K562 (cell line): Measurements from ENCODE around the gene GASK1A. TPM values are rescaled to one million over a fixed set of nuclear protein-coding genes. Genes with fewer than 3 reads are reported as not detected.

ENCODE experiments used
- ATAC-seq: fragments of 200-7000 bp; cut with Tn5 transposase; 3 replicates; pipeline ENCODE4 v1.9.1; 2020; ENCODE audit warnings: moderate library complexity
- BruUV-seq: library from RNA; stranded (reverse); fragments of 400-500 nt; replicated peaks from 2 replicates; lab custom pipeline; 2021; lab: Mats Ljungman, UMichigan
- CTCF ChIA-PET: fragments of 300-600 bp; formaldehyde crosslinking; extraction: SDS; loops from one replicate; lab custom pipeline; 2021; ENCODE audit warnings: low intra/inter-chr PET ratio; lab: Yijun Ruan, JAX
- POLR2A ChIA-PET: fragments of 300-600, 350-650 bp; sonication (Branson Sonifier 250); formaldehyde crosslinking; extraction: SDS; loops from one replicate; lab custom pipeline; 2021; ENCODE audit warnings: antibody characterized with exemption, inconsistent platforms; lab: Yijun Ruan, JAX
- DNase-seq, 4 experiments: peaks; one replicate each; pipeline versions ENCODE4 v3.0.0 to v3.0.0-alpha.2; 2011 to 2018; ENCODE audit warnings: low spot score in 3 of 4, mixed read lengths in 3 of 4; ENCODE audit errors: extremely low read depth in 1 of 4
- FAIRE-seq: peaks from 2 replicates; lab custom pipeline; 2011; peaks lifted over from hg19 to GRCh38; lab: Jason Lieb, UNC
- H2AFZ ChIP-seq: 2 replicates; pipeline ENCODE4 v1.6.0; 2011; ENCODE audit warnings: low read depth, low read length, control low read depth, inconsistent platforms
- H3K27ac ChIP-seq: fragments of 200-600 bp; 3 replicates; pipeline ENCODE4 v1.8.0; 2011; ENCODE audit warnings: low read depth, mild to moderate bottlenecking, control low read depth, inconsistent platforms, low read length, moderate library complexity, mixed read lengths; ENCODE audit errors: extremely low read depth
- H3K27me3 ChIP-seq, 2 experiments: fragments of 300-600 bp in 1 of 2; 2 replicates in 1 of 2; 3 replicates in 1 of 2; pipeline versions ENCODE4 v1.6.0 to v1.8.0; 2011; ENCODE audit warnings: inconsistent platforms in 2 of 2, low read length in 2 of 2, mild to moderate bottlenecking in 1 of 2, mixed read lengths in 1 of 2, moderate library complexity in 1 of 2; ENCODE audit not compliant: control insufficient read depth in 2 of 2, insufficient read depth in 2 of 2
- H3K36me3 ChIP-seq: fragments of 300-600 bp; 3 replicates; pipeline ENCODE4 v1.8.0; 2011; ENCODE audit warnings: mild to moderate bottlenecking, low read length, inconsistent platforms; ENCODE audit not compliant: control insufficient read depth, insufficient read depth
- H3K4me1 ChIP-seq, 2 experiments: fragments of 200-600 bp in 1 of 2; replicated peaks in 1 of 2; 2 replicates in 1 of 2; 3 replicates in 1 of 2; pipeline versions ENCODE4 v1.5.1 to v1.8.0; 2011; ENCODE audit warnings: inconsistent platforms in 2 of 2, low read length in 2 of 2, mild to moderate bottlenecking in 1 of 2, mixed read lengths in 1 of 2, moderate library complexity in 1 of 2; ENCODE audit not compliant: control insufficient read depth in 2 of 2, insufficient read depth in 2 of 2
- H3K4me2 ChIP-seq: 2 replicates; pipeline ENCODE4 v1.6.1; 2011; ENCODE audit warnings: low read length, control low read depth, inconsistent platforms, mixed read lengths; ENCODE audit not compliant: insufficient read depth
- H3K4me3 ChIP-seq: fragments of 200-600 bp; sonication (generic), shearing (Covaris generic); 2 replicates; pipeline ENCODE4 v1.5.1; 2016; ENCODE audit warnings: control low read depth, inconsistent platforms
- H3K79me2 ChIP-seq: fragments of 200-600 bp; 3 replicates; pipeline ENCODE4 v1.8.0; 2011; ENCODE audit warnings: low read length, inconsistent platforms; ENCODE audit not compliant: control insufficient read depth, insufficient read depth
- H3K9ac ChIP-seq, 2 experiments: 2 replicates each; pipeline versions ENCODE4 v1.6.0 to v1.6.1; 2011; ENCODE audit warnings: low read depth in 2 of 2, low read length in 2 of 2, control low read depth in 1 of 2, inconsistent platforms in 1 of 2, mild to moderate bottlenecking in 1 of 2, mixed read lengths in 1 of 2; ENCODE audit not compliant: insufficient read depth in 1 of 2
- H3K9me1 ChIP-seq: one replicate; pipeline ENCODE4 v1.6.0; 2011; ENCODE audit warnings: inconsistent platforms, mild to moderate bottlenecking, low read length, moderate library complexity; ENCODE audit not compliant: control insufficient read depth, insufficient read depth
- H3K9me3 ChIP-seq: replicated peaks from 2 replicates; pipeline ENCODE4 v1.5.1; 2011; ENCODE audit warnings: low read depth, low read length, inconsistent platforms; ENCODE audit not compliant: control insufficient read depth, insufficient read depth
- H4K20me1 ChIP-seq: replicated peaks from 2 replicates; pipeline ENCODE4 v1.6.1; 2011; ENCODE audit warnings: low read length, inconsistent platforms, mixed read lengths; ENCODE audit not compliant: control insufficient read depth, insufficient read depth
- ADNP ChIP-seq: fragments of 200-800 bp; sonication (Bioruptor generic); IDR thresholded peaks from 2 replicates; pipeline ENCODE4 v1.6.1; 2016; ENCODE audit warnings: missing genetic modification characterization, missing compliant biosample characterization
- ATF7 ChIP-seq: fragments of 450-650 bp; IDR thresholded peaks from 2 replicates; pipeline ENCODE4 v1.7.1; 2014; ENCODE audit warnings: mild to moderate bottlenecking, moderate library complexity
- EWSR1 ChIP-seq: fragments of 450-650 bp; IDR thresholded peaks from 2 replicates; pipeline ENCODE4 v1.6.1; 2018; ENCODE audit warnings: borderline replicate concordance, mild to moderate bottlenecking, low read depth, moderate library complexity; ENCODE audit not compliant: partially characterized antibody
- NFE2 ChIP-seq: IDR thresholded peaks from 2 replicates; pipeline ENCODE4 v1.6.1; 2014; ENCODE audit warnings: antibody characterized with exemption, low read depth
- POLR2AphosphoS2 ChIP-seq: IDR thresholded peaks from 2 replicates; pipeline ENCODE4 v1.6.1; 2012; ENCODE audit warnings: low read length, improper control_type of control experiment
- TAF15 ChIP-seq: fragments of 200-400 bp; formaldehyde crosslinking; IDR thresholded peaks from 2 replicates; pipeline ENCODE4 v1.6.1; 2017; ENCODE audit warnings: mild to moderate bottlenecking, low read depth, low read length, moderate library complexity
- THRAP3 ChIP-seq: fragments of 450-650 bp; IDR thresholded peaks from 2 replicates; pipeline ENCODE4 v1.6.1; 2016; ENCODE audit warnings: mild to moderate bottlenecking, inconsistent platforms, borderline replicate concordance
- ZBTB17 ChIP-seq: fragments of 450-650 bp; formaldehyde crosslinking; IDR thresholded peaks from 2 replicates; pipeline ENCODE4 v1.4.0; 2020; ENCODE audit warnings: mild to moderate bottlenecking
- ZNF217 ChIP-seq: sonication (generic); formaldehyde crosslinking; IDR thresholded peaks from 2 replicates; pipeline ENCODE4 v1.8.0; 2022; ENCODE audit warnings: mild to moderate bottlenecking, missing genetic modification reagents
- ZNF347 ChIP-seq: fragments of 450-650 bp; formaldehyde crosslinking; IDR thresholded peaks from 2 replicates; pipeline ENCODE4 v1.4.0; 2020; ENCODE audit warnings: low read depth, mild to moderate bottlenecking, moderate library complexity
- WGBS: fragments of 100-300 bp; shearing (Covaris generic); methylation state at CpG from one replicate; pipeline ENCODE4 v1.1.6; 2016; ENCODE audit warnings: low coverage, mixed read lengths; ENCODE audit not compliant: insufficient coverage; ENCODE audit errors: missing lambda C conversion rate; 5-methylcytosine and 5-hydroxymethylcytosine counted together
- in situ Hi-C: fragments of 300-500 bp; cut with MboI; formaldehyde crosslinking; loops from 4 replicates; pipeline ENCODE4 v1.15.0; 2018; ENCODE audit warnings: inconsistent platforms, mixed read lengths
- intact Hi-C: fragments of 100-400 bp; cut with micrococcal nuclease; formaldehyde crosslinking; loops from 2 replicates; pipeline ENCODE4 v1.14.2; 2022
- polyA plus RNA-seq, 8 experiments: library from polyadenylated mRNA; depleted of rRNA in 4 of 8; stranded (reverse) in 5 of 8; unstranded in 3 of 8; fragments of >200 nt; fragmentation: Nextera tagmentation in 2 of 8; fragmentation: Illumina TruSeq in 1 of 8; extraction: Ambion mirVana in 2 of 8; extraction: Trizol in 1 of 8; gene quantifications; 2 replicates each; pipeline versions ENCODE4 v1.2.1 to v1.2.3, GENCODE V29; 2011 to 2014; ENCODE audit warnings: inconsistent platforms in 1 of 8, missing spikeins in 1 of 8
- total RNA-seq, 7 experiments: library from RNA; depleted of rRNA in 6 of 7; stranded (reverse); fragments of >200 nt in 6 of 7; fragmentation: Illumina TruSeq in 2 of 7; extraction: Trizol in 2 of 7; gene quantifications; 2 replicates each; pipeline versions ENCODE4 v1.2.1 to v1.2.3, GENCODE V29; 2011 to 2021; ENCODE audit warnings: low replicate concordance in 1 of 7
- TF ChIP-seq, protein P1 (sequence below), 2 experiments: IDR thresholded peaks in 1 of 2; conservative IDR thresholded peaks in 1 of 2; 2 replicates each; pipeline ENCODE4 v1.6.1; 2016; ENCODE audit warnings: low read depth in 2 of 2, mild to moderate bottlenecking in 1 of 2, missing compliant biosample characterization in 1 of 2, missing genetic modification characterization in 1 of 2, moderate library complexity in 1 of 2
- TF ChIP-seq, protein P2 (sequence below), 2 experiments: fragments of 250-450 bp in 1 of 2; fragments of 450-650 bp in 1 of 2; sonication (Bioruptor Pico) in 1 of 2; IDR thresholded peaks; 2 replicates each; pipeline versions ENCODE4 v1.6.1 to v1.8.0; 2016 to 2021; ENCODE audit warnings: mild to moderate bottlenecking in 2 of 2, moderate library complexity in 2 of 2, missing compliant biosample characterization in 1 of 2, missing genetic modification characterization in 1 of 2
- TF ChIP-seq, protein P3 (sequence below): sonication (generic); formaldehyde crosslinking; IDR thresholded peaks from 2 replicates; pipeline ENCODE4 v1.8.1; 2023; ENCODE audit warnings: mild to moderate bottlenecking, missing genetic modification reagents
- TF ChIP-seq, protein P4 (sequence below): sonication (generic); formaldehyde crosslinking; IDR thresholded peaks from 2 replicates; pipeline ENCODE4 v1.8.0; 2022; ENCODE audit warnings: mild to moderate bottlenecking, missing genetic modification reagents, borderline replicate concordance
- TF ChIP-seq, protein P5 (sequence below): fragments of 250-450 bp; sonication (Bioruptor Pico); IDR thresholded peaks from 2 replicates; pipeline ENCODE4 v1.9.0; 2021; ENCODE audit warnings: mild to moderate bottlenecking

GASK1A gene
- total and polyA plus RNA-seq, 9 of the 15 experiments (the other 6 are each of a cell fraction or from before 2014, with no cell fraction given), result 0.04 to 0.11 (median 0.05) TPM; not detected in 5

DNA sequence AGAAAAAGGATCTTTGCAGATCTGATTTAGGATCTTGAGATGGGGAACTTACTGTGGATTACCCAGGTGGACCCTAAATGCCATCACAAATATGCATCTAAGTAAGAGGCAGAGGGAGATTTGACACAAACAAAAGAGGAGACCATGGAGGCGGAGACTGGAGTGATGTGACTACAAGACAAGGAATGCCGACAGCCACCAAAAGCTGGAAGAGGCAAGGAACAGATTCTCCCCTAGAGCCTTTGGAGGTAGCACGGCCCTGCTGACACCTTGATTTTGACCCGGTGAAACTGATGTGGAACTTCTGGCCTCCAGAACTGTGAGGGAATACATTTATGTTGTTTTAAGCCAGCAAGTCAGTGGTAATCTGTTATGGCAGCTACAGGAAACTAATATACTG, 44.0 kb downstream of the GASK1A start:
- no peaks in the 10 kb centered on the region for H3K9me1 ChIP-seq
- no peaks in the 10 kb centered on the region for H3K79me2 ChIP-seq
- no peaks in the 10 kb centered on the region for H3K36me3 ChIP-seq
- DNase-seq (no peak), ATAC-seq (no peak), FAIRE-seq (no peak)
- H3K4me3 ChIP-seq, result no peak overlapping the region
- H3K9ac ChIP-seq, result no peak overlapping the region
- H3K4me1 ChIP-seq, result no peaks in the 10 kb centered on the region
- 0% methylated on average over 4 of the region's 4 CpGs for WGBS
- no TSS peak for BruUV-seq
- H4K20me1 ChIP-seq, result 0 out of 2 replicates have a peak, but pooled peaks cover 4% of the 10 kb centered on the region
- H3K27me3 ChIP-seq, result peaks cover 20 to 22% of the 10 kb centered on the region in 2 experiments; a peak in 4 of 5 replicates
- ChIA-PET POLR2A (no interaction called here), CTCF (no interaction called here)
- no peak overlapping the region for H2AFZ ChIP-seq
- in situ Hi-C loops (no loop called here), intact Hi-C loops (no loop called here)
- H3K27ac ChIP-seq, result no peak overlapping the region
- H3K9me3 ChIP-seq, result no peaks in the 10 kb centered on the region
- H3K4me2 ChIP-seq, result no peak overlapping the region
- TF ChIP-seq ZNF347 (CRISPR knock-in tag) (no peak), ZNF217 (CRISPR knock-in tag) (no peak), TAF15 (no peak), EWSR1 (no peak), ATF7 (no peak), THRAP3 (no peak), NFE2 (no peak), ADNP (tag) (no peak), ZBTB17 (CRISPR knock-in tag) (no peak), POLR2AphosphoS2 (no peak)
- TF ChIP-seq, protein P1, sequence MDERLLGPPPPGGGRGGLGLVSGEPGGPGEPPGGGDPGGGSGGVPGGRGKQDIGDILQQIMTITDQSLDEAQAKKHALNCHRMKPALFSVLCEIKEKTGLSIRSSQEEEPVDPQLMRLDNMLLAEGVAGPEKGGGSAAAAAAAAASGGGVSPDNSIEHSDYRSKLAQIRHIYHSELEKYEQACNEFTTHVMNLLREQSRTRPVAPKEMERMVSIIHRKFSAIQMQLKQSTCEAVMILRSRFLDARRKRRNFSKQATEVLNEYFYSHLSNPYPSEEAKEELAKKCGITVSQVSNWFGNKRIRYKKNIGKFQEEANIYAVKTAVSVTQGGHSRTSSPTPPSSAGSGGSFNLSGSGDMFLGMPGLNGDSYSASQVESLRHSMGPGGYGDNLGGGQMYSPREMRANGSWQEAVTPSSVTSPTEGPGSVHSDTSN (CRISPR knock-in tag; IDR thresholded peaks at IDR 0.05; ENCODE audit: low read depth), result no peak
- TF ChIP-seq, protein P1 (tag; conservative IDR thresholded peaks at IDR 0.05; ENCODE audit: low read depth), result no peak
- TF ChIP-seq, protein P2, sequence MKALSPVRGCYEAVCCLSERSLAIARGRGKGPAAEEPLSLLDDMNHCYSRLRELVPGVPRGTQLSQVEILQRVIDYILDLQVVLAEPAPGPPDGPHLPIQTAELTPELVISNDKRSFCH (CRISPR knock-in tag; IDR thresholded peaks at IDR 0.05), result no peak
- TF ChIP-seq, protein P2 (tag; IDR thresholded peaks at IDR 0.05), result no peak
- TF ChIP-seq, protein P3, sequence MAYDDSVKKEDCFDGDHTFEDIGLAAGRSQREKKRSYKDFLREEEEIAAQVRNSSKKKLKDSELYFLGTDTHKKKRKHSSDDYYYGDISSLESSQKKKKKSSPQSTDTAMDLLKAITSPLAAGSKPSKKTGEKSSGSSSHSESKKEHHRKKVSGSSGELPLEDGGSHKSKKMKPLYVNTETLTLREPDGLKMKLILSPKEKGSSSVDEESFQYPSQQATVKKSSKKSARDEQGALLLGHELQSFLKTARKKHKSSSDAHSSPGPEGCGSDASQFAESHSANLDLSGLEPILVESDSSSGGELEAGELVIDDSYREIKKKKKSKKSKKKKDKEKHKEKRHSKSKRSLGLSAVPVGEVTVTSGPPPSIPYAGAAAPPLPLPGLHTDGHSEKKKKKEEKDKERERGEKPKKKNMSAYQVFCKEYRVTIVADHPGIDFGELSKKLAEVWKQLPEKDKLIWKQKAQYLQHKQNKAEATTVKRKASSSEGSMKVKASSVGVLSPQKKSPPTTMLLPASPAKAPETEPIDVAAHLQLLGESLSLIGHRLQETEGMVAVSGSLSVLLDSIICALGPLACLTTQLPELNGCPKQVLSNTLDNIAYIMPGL (CRISPR knock-in tag), result no peak
- TF ChIP-seq, protein P4, sequence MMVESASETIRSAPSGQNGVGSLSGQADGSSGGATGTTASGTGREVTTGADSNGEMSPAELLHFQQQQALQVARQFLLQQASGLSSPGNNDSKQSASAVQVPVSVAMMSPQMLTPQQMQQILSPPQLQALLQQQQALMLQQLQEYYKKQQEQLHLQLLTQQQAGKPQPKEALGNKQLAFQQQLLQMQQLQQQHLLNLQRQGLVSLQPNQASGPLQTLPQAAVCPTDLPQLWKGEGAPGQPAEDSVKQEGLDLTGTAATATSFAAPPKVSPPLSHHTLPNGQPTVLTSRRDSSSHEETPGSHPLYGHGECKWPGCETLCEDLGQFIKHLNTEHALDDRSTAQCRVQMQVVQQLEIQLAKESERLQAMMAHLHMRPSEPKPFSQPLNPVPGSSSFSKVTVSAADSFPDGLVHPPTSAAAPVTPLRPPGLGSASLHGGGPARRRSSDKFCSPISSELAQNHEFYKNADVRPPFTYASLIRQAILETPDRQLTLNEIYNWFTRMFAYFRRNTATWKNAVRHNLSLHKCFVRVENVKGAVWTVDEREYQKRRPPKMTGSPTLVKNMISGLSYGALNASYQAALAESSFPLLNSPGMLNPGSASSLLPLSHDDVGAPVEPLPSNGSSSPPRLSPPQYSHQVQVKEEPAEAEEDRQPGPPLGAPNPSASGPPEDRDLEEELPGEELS (CRISPR knock-in tag), result no peak
- TF ChIP-seq, protein P5, sequence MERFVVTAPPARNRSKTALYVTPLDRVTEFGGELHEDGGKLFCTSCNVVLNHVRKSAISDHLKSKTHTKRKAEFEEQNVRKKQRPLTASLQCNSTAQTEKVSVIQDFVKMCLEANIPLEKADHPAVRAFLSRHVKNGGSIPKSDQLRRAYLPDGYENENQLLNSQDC (CRISPR knock-in tag), result no peak
